ENCODE results near the gene SEPTIN6. TPM values are rescaled to one million over a fixed set of nuclear protein-coding genes. Genes with fewer than 3 reads are reported as not detected.

SEPTIN6 gene
- polyA plus RNA-seq, 1 experiment = 34.4 TPM

- POLR2A ChIA-PET = no interaction called here
- Histone ChIP-seq H3K27ac (ENCODE audit: low read depth, low read length) (no peak overlapping the region), H3K4me3 (ENCODE audit: low read depth, low read length) (no peak overlapping the region), H3K9me3 (ENCODE audit: control insufficient read depth, insufficient read depth, low read length) (no peaks in the 10 kb centered on the region), H3K27me3 (ENCODE audit: control insufficient read depth, insufficient read depth, low read length) (no peaks in the 10 kb centered on the region)
- no peak for DNase-seq (ENCODE audit: low read depth, low spot score)
- no peak for TF ChIP-seq CTCF (IDR thresholded peaks at IDR 0.05; ENCODE audit: low read depth, low read length)
- CTCF ChIA-PET = no interaction called here
Observed at GRCh38 chrX:119646515-119646914, 46.5 kb downstream of the SEPTIN6 start.

DNA sequence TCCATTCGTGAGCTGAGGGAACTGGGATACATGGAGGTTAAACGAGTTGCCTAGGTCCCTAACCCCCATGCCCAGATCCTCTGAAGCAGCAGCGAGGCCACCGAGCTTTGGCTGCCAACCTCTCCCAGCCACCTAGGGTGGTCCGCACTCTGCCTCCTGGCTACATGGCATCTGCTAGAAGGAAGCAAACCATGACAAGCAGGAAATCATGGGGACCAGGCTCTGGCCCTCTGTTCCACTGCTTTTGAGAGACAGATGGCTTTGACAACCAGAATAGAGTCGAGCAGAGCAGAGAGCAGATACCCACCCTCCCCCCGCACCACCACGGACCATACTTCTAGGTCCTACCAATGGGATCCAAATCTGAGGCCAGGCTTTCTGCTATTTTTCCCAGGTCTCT lies 49.3 kb downstream of the SEPTIN6 start:
- ChIA-PET POLR2A (no interaction called here), CTCF (no interaction called here)
- no peak for DNase-seq (ENCODE audit: low read depth, low spot score)
- no peaks in the 10 kb centered on the region for H3K9me3 ChIP-seq (ENCODE audit: control insufficient read depth, insufficient read depth, low read length)
- no peaks in the 10 kb centered on the region for H3K27me3 ChIP-seq (ENCODE audit: control insufficient read depth, insufficient read depth, low read length)
- no peak overlapping the region for H3K4me3 ChIP-seq (ENCODE audit: low read depth, low read length)
- no peak for TF ChIP-seq CTCF (IDR thresholded peaks at IDR 0.05; ENCODE audit: low read depth, low read length)
- no peak overlapping the region for H3K27ac ChIP-seq (ENCODE audit: low read depth, low read length)

Small RNAs within 50 kb of the gene (small RNA-seq; reads per million reads assigned to genes)
- gene MIR766 (ENCODE audit: insufficient read length, low read depth) = not detected

Other genes starting within 250 kb of the SEPTIN6 start
- gene SLC25A5, start 224.7 kb downstream of the SEPTIN6 start, polyA plus RNA-seq (2011; rRNA removed) = 227 and 233 TPM in 2 replicates
- 19.7 and 20.3 TPM in 2 replicates for gene STEEP1, start 127.8 kb downstream of the SEPTIN6 start, polyA plus RNA-seq (2011; rRNA removed)
- gene UBE2A, start 118.6 kb downstream of the SEPTIN6 start, polyA plus RNA-seq (2011; rRNA removed) = 54.2 and 66.5 TPM in 2 replicates
- 5.0 and 6.4 TPM in 2 replicates for gene NKRF, start 86.7 kb downstream of the SEPTIN6 start, polyA plus RNA-seq (2011; rRNA removed)
- gene SOWAHD, start 65.4 kb upstream of the SEPTIN6 start, polyA plus RNA-seq (2011; rRNA removed) = 0.25 and 0.31 TPM in 2 replicates
- 1,814 and 2,333 TPM in 2 replicates for gene RPL39, start 98.5 kb upstream of the SEPTIN6 start, polyA plus RNA-seq (2011; rRNA removed)
- gene UPF3B, start 159.8 kb upstream of the SEPTIN6 start, polyA plus RNA-seq (2011; rRNA removed) = 7.5 and 12.4 TPM in 2 replicates
- gene RNF113A, start 178.6 kb upstream of the SEPTIN6 start, polyA plus RNA-seq (2011; rRNA removed) = 11.3 and 11.7 TPM in 2 replicates
- gene NDUFA1, start 178.7 kb upstream of the SEPTIN6 start, polyA plus RNA-seq (2011; rRNA removed) = 160 and 215 TPM in 2 replicates
- gene AKAP14, start 202.7 kb upstream of the SEPTIN6 start, polyA plus RNA-seq (2011; rRNA removed) = not detected in 2 replicates